HepG2 (cell line): Measurements from ENCODE around the gene EEF1AKMT4. TPM values are rescaled to one million over a fixed set of nuclear protein-coding genes. Genes with fewer than 3 reads are reported as not detected.

ENCODE experiments used
- BORCS8-MEF2B ChIP-seq: sonication (generic); formaldehyde crosslinking; IDR thresholded peaks from 2 replicates; pipeline ENCODE4 v1.8.0; 2022; ENCODE audit warnings: mild to moderate bottlenecking, missing genetic modification reagents
- KAT8 ChIP-seq: IDR thresholded peaks from 2 replicates; pipeline ENCODE4 v1.6.1; 2016; ENCODE audit warnings: missing genetic modification reagents, missing compliant biosample characterization
- KDM3A ChIP-seq: IDR thresholded peaks from 2 replicates; pipeline ENCODE4 v1.6.1; 2018; ENCODE audit warnings: low read depth, missing compliant biosample characterization
- MAZ ChIP-seq, 2 experiments: sonication (generic) in 1 of 2; formaldehyde crosslinking in 1 of 2; IDR thresholded peaks; 2 replicates each; pipeline versions ENCODE4 v1.5.0 to v1.6.1; 2012 to 2020; ENCODE audit warnings: low read depth in 2 of 2, mild to moderate bottlenecking in 2 of 2, borderline replicate concordance in 1 of 2, improper control_type of control experiment in 1 of 2, low read length in 1 of 2, missing genetic modification reagents in 1 of 2, moderate library complexity in 1 of 2
- PHF8 ChIP-seq: sonication (generic); formaldehyde crosslinking; IDR thresholded peaks from 2 replicates; pipeline ENCODE4 v1.5.0; 2020; ENCODE audit warnings: missing genetic modification reagents
- SP4 ChIP-seq: sonication (generic); formaldehyde crosslinking; IDR thresholded peaks from 2 replicates; pipeline ENCODE4 v1.8.1; 2023; ENCODE audit warnings: mild to moderate bottlenecking, missing genetic modification reagents
- XRCC5 ChIP-seq: fragments of 200-400 bp; formaldehyde crosslinking; optimal IDR thresholded peaks from 2 replicates; pipeline ENCODE3; 2017; ENCODE audit warnings: mild to moderate bottlenecking, low read length
- ZNF768 ChIP-seq: sonication (generic); formaldehyde crosslinking; IDR thresholded peaks from 2 replicates; pipeline ENCODE4 v1.4.0; 2020; ENCODE audit warnings: missing genetic modification reagents
- polyA plus RNA-seq, 8 experiments: library from polyadenylated mRNA; depleted of rRNA in 3 of 8; stranded (reverse) in 7 of 8; unstranded in 1 of 8; fragments of >200 nt; fragmentation: Illumina TruSeq in 4 of 8; extraction: Trizol in 4 of 8; gene quantifications; 2 replicates each; pipeline versions ENCODE4 v1.2.1 to v1.2.3, GENCODE V29; 2011 to 2016; ENCODE audit warnings: low read depth in 4 of 8, missing spikeins in 1 of 8, mixed read lengths in 1 of 8; ENCODE audit not compliant: insufficient read depth in 1 of 8
- total RNA-seq, 5 experiments: library from RNA; depleted of rRNA; stranded (reverse); fragments of >200 nt; fragmentation: Illumina TruSeq; extraction: Trizol; gene quantifications; 2 replicates each; pipeline ENCODE4 v1.2.3, GENCODE V29; 2016; ENCODE audit warnings: low read depth in 1 of 5
- TF ChIP-seq, protein P1 (sequence below): sonication (generic); formaldehyde crosslinking; IDR thresholded peaks from 2 replicates; pipeline ENCODE4 v1.4.0; 2020; ENCODE audit warnings: missing genetic modification reagents
- TF ChIP-seq, protein P2 (sequence below): sonication (generic); formaldehyde crosslinking; IDR thresholded peaks from 2 replicates; pipeline ENCODE4 v1.5.1; 2020; ENCODE audit warnings: mild to moderate bottlenecking, moderate library complexity, missing genetic modification reagents
- TF ChIP-seq, protein P3 (sequence below): sonication (generic); formaldehyde crosslinking; IDR thresholded peaks from 2 replicates; pipeline ENCODE4 v1.5.0; 2020; ENCODE audit warnings: mild to moderate bottlenecking, missing genetic modification reagents, borderline replicate concordance
- TF ChIP-seq, protein P4 (sequence below): sonication (generic); formaldehyde crosslinking; IDR thresholded peaks from 2 replicates; pipeline ENCODE4 v1.9.0; 2022; ENCODE audit warnings: missing genetic modification reagents, mild to moderate bottlenecking, borderline replicate concordance

Gene EEF1AKMT4
- total and polyA plus RNA-seq, 2 of the 13 experiments (the other 11 are each of a cell fraction or from before 2014, with no cell fraction given), result 13.1 to 15.8 TPM

DNA sequence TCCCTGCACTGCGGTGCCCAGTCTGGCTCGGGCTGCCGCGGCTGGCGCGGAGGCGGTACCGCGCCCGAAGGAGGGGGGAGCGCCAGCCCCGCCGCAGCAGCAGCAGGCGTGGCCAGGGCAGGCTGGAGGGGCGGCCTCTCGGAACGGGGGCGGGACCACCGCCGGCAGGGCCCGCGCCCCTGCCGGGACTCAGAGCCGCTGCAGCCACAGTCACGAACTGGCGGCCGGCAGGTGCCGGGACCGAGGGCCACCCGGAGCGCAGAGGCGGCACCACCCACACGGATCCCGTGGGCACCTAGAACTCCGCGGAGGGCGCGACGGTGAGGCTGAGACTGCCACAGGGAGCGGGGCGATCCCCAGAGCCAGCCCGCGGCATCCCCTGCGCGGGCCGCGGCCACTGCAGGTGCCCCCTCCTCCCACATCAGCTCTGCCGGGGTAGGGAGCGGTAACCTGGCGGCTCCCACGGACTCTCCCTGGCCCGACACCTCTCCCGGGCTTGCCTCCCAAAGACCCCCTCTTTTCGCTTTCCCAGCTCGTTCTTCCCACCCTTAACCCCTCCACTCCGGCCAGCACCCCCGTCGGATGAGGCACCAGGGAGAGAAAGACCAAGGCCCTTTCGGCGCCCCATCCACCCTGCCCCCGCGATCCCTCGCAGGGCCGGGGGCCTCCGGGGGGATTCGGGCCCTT lies 19.9 kb upstream of the EEF1AKMT4 start, which contains the start of gene VWA5B2 (continued):
- TF ChIP-seq KDM3A (CRISPR knock-in tag) (0 out of 2 replicates have a peak, but pooled peaks have one; percentile 32), ZNF768 (peak; percentile 48; the same call in 1 of the 2 replicates), MAZ (IDR thresholded peaks at IDR 0.05; ENCODE audit: borderline replicate concordance, low read depth, low read length) (0 out of 2 replicates have a peak, but pooled peaks have one; percentile 32), MAZ (CRISPR knock-in tag; IDR thresholded peaks at IDR 0.05; ENCODE audit: low read depth) (no peak; the same call in 1 of the 2 replicates), BORCS8-MEF2B (CRISPR knock-in tag) (no peak), PHF8 (CRISPR knock-in tag) (peak; percentile 24; the same call in 1 of the 2 replicates), SP4 (peak; percentile 35; the same call in 1 of the 2 replicates), XRCC5 (peak; percentile 41), KAT8 (0 out of 2 replicates have a peak, but pooled peaks have one; percentile 12)
- TF ChIP-seq, protein P1, sequence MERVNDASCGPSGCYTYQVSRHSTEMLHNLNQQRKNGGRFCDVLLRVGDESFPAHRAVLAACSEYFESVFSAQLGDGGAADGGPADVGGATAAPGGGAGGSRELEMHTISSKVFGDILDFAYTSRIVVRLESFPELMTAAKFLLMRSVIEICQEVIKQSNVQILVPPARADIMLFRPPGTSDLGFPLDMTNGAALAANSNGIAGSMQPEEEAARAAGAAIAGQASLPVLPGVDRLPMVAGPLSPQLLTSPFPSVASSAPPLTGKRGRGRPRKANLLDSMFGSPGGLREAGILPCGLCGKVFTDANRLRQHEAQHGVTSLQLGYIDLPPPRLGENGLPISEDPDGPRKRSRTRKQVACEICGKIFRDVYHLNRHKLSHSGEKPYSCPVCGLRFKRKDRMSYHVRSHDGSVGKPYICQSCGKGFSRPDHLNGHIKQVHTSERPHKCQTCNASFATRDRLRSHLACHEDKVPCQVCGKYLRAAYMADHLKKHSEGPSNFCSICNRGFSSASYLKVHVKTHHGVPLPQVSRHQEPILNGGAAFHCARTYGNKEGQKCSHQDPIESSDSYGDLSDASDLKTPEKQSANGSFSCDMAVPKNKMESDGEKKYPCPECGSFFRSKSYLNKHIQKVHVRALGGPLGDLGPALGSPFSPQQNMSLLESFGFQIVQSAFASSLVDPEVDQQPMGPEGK, result peak; percentile 64
- TF ChIP-seq, protein P2, sequence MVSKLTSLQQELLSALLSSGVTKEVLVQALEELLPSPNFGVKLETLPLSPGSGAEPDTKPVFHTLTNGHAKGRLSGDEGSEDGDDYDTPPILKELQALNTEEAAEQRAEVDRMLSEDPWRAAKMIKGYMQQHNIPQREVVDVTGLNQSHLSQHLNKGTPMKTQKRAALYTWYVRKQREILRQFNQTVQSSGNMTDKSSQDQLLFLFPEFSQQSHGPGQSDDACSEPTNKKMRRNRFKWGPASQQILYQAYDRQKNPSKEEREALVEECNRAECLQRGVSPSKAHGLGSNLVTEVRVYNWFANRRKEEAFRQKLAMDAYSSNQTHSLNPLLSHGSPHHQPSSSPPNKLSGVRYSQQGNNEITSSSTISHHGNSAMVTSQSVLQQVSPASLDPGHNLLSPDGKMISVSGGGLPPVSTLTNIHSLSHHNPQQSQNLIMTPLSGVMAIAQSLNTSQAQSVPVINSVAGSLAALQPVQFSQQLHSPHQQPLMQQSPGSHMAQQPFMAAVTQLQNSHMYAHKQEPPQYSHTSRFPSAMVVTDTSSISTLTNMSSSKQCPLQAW (CRISPR knock-in tag), result peak; percentile 29; the same call in 1 of the 2 replicates
- TF ChIP-seq, protein P3, sequence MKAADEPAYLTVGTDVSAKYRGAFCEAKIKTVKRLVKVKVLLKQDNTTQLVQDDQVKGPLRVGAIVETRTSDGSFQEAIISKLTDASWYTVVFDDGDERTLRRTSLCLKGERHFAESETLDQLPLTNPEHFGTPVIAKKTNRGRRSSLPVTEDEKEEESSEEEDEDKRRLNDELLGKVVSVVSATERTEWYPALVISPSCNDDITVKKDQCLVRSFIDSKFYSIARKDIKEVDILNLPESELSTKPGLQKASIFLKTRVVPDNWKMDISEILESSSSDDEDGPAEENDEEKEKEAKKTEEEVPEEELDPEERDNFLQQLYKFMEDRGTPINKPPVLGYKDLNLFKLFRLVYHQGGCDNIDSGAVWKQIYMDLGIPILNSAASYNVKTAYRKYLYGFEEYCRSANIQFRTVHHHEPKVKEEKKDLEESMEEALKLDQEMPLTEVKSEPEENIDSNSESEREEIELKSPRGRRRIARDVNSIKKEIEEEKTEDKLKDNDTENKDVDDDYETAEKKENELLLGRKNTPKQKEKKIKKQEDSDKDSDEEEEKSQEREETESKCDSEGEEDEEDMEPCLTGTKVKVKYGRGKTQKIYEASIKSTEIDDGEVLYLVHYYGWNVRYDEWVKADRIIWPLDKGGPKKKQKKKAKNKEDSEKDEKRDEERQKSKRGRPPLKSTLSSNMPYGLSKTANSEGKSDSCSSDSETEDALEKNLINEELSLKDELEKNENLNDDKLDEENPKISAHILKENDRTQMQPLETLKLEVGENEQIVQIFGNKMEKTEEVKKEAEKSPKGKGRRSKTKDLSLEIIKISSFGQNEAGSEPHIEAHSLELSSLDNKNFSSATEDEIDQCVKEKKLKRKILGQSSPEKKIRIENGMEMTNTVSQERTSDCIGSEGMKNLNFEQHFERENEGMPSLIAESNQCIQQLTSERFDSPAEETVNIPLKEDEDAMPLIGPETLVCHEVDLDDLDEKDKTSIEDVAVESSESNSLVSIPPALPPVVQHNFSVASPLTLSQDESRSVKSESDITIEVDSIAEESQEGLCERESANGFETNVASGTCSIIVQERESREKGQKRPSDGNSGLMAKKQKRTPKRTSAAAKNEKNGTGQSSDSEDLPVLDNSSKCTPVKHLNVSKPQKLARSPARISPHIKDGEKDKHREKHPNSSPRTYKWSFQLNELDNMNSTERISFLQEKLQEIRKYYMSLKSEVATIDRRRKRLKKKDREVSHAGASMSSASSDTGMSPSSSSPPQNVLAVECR (CRISPR knock-in tag), result 0 out of 2 replicates have a peak, but pooled peaks have one; percentile 0
- TF ChIP-seq, protein P4, sequence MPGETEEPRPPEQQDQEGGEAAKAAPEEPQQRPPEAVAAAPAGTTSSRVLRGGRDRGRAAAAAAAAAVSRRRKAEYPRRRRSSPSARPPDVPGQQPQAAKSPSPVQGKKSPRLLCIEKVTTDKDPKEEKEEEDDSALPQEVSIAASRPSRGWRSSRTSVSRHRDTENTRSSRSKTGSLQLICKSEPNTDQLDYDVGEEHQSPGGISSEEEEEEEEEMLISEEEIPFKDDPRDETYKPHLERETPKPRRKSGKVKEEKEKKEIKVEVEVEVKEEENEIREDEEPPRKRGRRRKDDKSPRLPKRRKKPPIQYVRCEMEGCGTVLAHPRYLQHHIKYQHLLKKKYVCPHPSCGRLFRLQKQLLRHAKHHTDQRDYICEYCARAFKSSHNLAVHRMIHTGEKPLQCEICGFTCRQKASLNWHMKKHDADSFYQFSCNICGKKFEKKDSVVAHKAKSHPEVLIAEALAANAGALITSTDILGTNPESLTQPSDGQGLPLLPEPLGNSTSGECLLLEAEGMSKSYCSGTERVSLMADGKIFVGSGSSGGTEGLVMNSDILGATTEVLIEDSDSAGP (CRISPR knock-in tag), result peak; percentile 81; the same call in 1 of the 2 replicates
- TF ChIP-seq, all 625 proteins: peak for 35
